Stromal cell of bone marrow (primary cell): ENCODE measurements around the gene C5orf63.
"Not testable (repeated sequence)": the region's sequence is repeated elsewhere in the genome, so short reads cannot be mapped to it uniquely, and the experiment has no call there.

Source experiments
- DNase-seq: peaks from one replicate; pipeline ENCODE4 v3.0.0-alpha.2; 2012; ENCODE audit warnings: low read depth

Gene C5orf63

GRCh38 chr5:127072861-127073846 is at the start of gene C5orf63:
Gene C5orf63, minus strand, starts transcription at chr5:127073502. Its CDS starts 14,507 bp downstream, at chr5:127058995.
- DNase-seq, result no peak

- peak; percentile 5 for DNase-seq
These were observed 39.1 kb upstream of the C5orf63 start for GRCh38 chr5:127112347-127112864.

- DNase-seq, result no peak
These were observed 37.8 kb upstream of the C5orf63 start for GRCh38 chr5:127111112-127111511.

- not testable (repeated sequence) for DNase-seq
These were observed 35.4 kb upstream of the C5orf63 start for GRCh38 chr5:127108624-127109260.

- no peak for DNase-seq
These were observed 28.6 kb upstream of the C5orf63 start for GRCh38 chr5:127101935-127102334.

- DNase-seq, result no peak
These were observed 28.2 kb upstream of the C5orf63 start for GRCh38 chr5:127101533-127101932.

- no peak for DNase-seq
These were observed 24.9 kb upstream of the C5orf63 start for GRCh38 chr5:127098241-127098640.

- DNase-seq, result no peak
These were observed 24.0 kb upstream of the C5orf63 start for GRCh38 chr5:127097278-127097677.

- no peak for DNase-seq
These were observed 23.2 kb upstream of the C5orf63 start for GRCh38 chr5:127096328-127096993.

- DNase-seq, result no peak
These were observed 21.0 kb upstream of the C5orf63 start for GRCh38 chr5:127094161-127094814.

- no peak for DNase-seq
These were observed 19.4 kb upstream of the C5orf63 start for GRCh38 chr5:127092690-127093089.

GRCh38 chr5:127089191-127089590 is 15.9 kb upstream of the C5orf63 start:
- no peak for DNase-seq

GRCh38 chr5:127088251-127088650 is 14.9 kb upstream of the C5orf63 start:
- DNase-seq, result peak; percentile 88

GRCh38 chr5:127086589-127086988 is 13.3 kb upstream of the C5orf63 start:
- no peak for DNase-seq

- no peak for DNase-seq
These were observed 12.5 kb upstream of the C5orf63 start for GRCh38 chr5:127085796-127086195.

- no peak for DNase-seq
These were observed 12.1 kb upstream of the C5orf63 start for GRCh38 chr5:127085371-127085770.

GRCh38 chr5:127084656-127085055 is 11.4 kb upstream of the C5orf63 start:
- no peak for DNase-seq

GRCh38 chr5:127083711-127084110 is 10.4 kb upstream of the C5orf63 start:
- no peak for DNase-seq

- DNase-seq, result no peak
These were observed 6.7 kb upstream of the C5orf63 start for GRCh38 chr5:127079994-127080491.

GRCh38 chr5:127077366-127077765 is 4.1 kb upstream of the C5orf63 start:
- no peak for DNase-seq

GRCh38 chr5:127076315-127077129 is 3.2 kb upstream of the C5orf63 start:
- no peak for DNase-seq
